ENCODE data around the gene CUTC.

Gene CUTC

DNA sequence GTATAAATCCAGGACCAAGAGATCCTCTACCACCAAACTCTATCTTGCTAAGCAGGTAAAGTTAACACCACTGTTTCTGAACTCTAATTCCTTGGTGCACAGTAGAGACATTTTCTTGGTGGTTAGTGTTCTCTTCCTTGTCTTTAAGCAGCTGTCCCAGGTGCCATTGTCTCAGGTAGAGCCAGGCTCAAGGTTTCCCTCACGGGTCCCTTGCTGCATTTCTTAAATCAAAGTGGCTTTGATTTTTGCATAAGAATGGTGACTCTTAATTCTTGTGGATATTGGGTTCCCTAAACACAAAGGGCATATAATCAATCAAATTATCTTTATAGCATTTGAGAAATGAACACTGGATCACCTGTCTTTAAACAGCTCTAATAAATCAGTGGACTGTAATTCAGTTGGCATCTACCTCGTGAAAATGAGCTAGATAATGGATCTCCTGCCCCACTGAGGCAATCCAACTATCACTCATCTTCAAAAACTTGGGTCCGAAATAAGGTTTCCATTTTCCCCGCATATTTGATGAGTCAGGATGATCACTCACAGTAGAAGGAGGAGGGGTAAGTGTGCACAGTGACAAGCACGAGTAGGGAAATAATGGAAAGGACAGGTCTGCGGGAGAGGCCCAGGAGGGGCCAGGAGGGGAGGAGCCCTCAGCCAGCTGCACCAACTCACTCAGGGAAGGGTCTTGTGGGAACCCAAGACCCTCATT lies 52.9 kb downstream of the CUTC start:
- DNase-seq: no peak

DNA sequence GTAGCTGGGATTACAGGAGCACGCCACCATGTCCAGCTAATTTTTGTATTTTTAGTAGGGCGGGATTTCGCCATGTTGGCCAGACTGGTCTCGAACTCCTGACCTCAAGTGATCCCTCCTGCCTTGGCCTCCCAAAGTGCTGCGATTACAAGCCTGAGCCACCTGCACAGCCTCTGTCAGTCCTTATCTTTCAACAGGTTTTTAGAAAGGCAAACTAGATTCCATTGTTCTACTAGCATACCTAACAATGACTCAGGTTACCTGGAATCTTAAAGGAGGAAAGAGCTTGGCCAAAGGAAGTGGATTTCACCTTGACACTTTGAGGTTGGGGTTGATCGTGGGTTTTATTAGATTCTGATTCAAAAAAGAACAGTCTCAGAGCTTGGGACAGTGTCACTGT lies 53.6 kb downstream of the CUTC start:
- no peak for DNase-seq

DNA sequence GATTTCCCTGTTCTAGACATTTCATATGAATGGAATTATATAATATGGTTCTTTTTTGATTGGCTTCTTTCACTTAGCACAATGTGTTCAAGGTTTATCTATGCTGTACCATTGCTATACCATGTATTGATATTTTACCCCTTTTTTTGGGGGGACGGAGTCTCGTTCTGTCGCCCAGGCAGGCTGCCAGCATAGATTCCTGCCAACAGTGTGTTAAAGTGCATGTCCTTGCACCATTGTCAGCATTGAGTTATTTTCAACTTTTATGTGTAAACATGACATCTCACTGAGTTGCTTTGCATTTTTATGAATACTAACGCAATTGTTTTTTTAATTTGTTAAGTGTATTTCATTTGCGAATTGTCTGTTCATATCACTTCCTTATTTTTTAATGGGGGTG lies 55.3 kb downstream of the CUTC start:
- no peak for DNase-seq

DNA sequence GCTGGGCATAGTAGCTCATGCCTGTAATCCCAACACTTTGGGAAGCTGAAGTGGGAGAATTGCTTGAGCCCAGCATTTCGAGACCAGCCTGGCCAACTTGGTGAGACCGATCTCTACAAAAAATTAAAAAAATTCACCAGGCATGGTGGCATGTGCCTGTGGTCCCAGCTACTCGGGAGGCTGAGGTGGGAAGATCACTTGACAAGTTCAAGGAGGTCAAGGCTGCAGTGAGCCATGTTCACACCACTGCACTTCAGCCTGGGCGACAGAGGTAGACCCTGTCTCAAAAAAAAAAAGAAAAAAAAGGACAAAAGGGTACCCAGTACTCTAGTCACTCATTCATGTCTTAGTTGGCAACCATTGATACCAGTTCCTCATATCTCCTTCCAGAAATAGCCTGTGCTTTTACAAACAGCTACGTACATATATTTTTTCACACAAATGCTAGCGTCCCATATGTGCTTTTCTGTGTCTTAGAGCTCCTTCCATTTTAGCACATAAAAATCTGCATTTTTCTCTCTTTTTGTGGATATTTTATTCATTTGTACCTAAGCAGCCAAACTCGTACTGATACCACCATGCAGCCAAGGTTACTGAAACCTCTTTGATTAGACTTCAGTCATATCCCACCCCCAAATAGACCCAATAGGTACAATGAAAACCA lies 55.9 kb downstream of the CUTC start:
- DNase-seq: no peak

DNA sequence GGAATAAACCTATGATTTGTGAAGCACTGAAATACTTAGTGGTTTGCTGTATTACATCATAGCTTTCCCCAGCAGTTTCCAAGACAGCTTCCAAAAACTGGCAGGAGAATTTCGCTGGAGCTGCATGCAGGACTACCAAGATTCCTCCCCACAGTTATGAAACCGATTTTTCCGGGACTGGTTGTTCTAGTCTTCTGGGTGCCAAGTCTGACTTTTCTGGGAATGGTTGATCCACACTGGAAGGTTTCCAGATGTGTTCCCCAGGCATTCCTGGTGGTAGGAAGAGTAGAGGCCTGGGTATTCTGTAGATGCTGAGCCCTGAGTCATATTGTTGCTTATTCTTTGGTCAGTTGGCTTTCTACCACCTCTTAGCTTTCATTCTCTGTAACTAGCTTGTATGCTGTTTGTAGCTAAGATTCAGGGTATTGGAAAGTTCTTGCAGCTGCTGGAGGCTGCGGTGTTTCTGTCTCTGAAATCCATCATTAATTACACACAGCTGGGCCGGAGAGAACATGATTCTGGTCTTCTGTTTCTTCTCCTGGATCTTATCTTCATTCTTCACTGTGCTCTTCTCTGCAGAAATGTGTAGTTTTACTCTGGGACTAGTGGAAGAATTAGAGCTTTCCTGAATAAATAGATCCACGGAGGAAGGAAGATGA lies 56.7 kb downstream of the CUTC start:
- DNase-seq: no peak

DNA sequence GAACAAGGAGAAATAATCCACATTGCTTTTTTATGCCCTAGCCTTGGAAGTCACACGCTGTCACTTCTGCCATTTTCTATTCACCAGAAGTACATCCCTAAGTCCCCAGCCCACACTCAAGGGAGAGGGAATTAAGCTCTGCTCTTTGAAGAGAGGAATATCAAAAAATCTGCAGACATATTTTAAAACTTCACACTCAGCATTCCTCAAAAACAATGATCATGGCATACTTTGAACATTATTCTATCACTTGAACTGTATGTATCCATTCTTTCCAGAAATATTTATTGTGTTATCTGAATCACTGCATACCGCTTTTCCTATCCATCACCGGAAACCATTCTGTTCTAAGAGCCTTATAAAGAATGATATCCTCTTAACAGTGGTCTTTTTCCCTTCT lies 59.8 kb downstream of the CUTC start:
- DNase-seq: no peak

DNA sequence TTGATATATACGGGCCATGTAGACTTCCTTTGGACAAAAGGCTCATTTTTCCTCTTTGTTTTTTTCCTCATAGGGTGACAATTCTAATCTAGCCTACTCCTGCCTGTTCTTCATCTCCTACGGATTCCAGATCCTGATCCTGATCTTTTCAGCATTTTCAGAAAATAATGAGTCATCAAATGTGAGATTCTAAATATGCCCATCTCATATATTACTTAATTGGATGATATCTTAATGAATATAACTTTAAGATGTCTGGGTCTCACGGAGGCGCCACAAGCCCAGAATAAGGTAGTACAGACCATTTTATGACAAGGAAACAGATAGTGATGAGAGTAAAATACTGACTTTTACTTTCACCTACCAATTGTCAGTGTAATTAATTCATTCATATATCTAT lies 61.8 kb downstream of the CUTC start:
- no peak for DNase-seq

DNA sequence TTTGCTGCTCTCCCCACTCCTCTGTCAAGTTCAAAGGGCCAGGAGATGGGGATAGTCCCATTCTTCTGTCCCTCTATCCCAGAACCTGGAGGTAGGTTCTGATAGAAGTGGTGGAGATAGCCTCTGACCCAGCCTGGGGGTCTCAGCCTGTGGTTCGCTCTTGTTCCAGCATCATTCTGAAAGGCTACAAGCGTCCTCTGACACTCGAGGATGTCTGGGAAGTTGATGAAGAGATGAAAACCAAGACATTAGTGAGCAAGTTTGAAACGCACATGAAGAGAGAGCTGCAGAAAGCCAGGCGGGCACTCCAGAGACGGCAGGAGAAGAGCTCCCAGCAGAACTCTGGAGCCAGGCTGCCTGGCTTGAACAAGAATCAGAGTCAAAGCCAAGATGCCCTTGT lies 64.9 kb downstream of the CUTC start:
- DNase-seq: no peak

DNA sequence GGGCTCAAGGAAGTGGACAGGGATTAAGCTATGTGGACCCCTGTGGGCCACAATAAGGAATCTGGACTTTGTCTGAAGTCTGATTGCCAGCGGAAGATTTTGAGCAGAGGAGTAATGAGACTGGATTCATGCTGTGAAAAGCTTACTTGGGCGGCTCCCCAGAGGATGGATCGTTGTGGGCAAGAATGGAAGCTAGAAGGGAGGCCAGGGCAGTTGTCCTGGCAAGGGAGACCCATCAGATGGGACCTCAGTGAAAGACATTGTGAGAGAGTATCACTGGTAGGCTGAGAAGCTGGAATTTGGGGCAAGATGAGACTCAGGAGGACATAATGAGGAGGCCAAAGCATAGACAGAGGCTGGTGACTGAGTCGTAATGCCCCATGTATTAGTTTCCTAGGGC lies 66.0 kb downstream of the CUTC start:
- DNase-seq: no peak

DNA sequence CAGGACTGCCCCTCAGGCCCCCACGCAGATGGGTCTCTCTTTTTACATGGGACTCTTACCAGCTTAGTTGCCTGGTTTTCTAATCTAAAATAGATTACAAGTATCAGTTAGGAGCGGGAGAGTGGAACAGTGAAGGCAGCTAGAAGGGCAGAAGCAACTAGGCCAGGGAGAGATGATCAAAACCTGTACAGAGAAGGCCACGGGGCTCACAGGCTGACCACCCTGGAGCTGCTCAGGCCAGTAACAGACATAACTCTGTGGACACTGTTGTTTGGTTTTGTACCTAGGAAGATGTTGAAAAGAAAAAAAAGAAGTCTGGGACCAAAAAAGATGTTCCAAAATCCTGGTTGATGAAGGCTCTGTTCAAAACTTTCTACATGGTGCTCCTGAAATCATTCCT lies 66.9 kb downstream of the CUTC start:
- DNase-seq: no peak

DNA sequence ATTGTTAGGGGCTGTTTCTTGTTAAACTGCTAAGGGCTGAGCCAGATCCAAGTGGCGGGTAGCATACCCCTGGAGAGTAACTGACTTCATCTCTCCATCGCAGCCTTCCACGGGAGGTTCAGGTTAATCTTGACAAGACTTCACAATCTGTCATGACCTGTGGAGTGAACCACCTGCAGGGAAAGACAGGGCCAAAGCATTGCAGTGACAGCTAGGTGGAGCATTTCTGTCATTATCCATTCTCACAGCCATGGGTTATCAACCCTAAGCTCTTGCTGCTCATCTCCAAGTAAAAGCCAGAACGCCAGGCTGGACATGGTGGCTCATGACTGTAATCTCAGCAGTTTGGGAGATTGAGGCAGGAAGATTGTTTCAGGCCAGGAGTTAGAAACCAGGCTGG lies 67.6 kb downstream of the CUTC start:
- no peak for DNase-seq

DNA sequence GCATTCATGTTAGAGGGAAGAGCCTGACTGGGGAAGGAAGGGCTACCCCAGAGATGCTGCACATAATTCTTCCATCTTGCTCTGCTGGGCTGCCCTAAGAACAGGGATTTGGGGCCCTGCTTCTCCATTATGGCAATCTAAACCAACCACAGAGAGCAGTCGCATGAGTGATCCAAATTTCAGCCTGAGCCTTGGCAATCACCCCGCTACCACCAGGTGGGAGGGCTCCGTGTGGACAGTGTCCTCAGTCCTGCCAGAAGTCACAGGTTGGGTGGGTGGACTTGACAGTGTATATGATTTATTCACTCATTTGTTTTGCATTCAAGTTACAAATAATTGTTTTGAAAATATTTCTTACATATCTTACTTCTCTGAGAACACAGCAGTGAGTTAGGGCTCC lies 72.4 kb downstream of the CUTC start:
- no peak for DNase-seq

DNA sequence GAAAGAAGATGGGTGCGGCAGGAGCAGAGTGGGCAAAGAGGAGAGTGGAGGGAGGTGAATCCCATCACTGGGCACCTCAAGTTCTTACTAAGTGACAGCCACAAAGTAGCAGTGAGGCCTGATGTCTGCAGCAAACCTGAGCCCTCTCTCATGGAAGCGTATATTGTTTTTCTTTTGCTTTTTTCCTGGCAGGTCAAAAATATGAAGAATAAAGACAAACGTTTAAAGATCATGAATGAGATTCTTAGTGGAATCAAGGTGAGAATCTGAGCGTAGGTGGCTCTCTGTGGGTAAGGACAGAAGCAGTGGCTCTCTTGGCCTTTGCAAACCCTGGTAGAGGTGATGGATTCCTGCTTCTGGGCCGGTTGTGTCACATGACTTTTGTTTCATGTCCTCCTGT lies 73.2 kb downstream of the CUTC start:
- no peak for DNase-seq
